ENCODE data around the gene METTL25B.

Gene METTL25B

DNA sequence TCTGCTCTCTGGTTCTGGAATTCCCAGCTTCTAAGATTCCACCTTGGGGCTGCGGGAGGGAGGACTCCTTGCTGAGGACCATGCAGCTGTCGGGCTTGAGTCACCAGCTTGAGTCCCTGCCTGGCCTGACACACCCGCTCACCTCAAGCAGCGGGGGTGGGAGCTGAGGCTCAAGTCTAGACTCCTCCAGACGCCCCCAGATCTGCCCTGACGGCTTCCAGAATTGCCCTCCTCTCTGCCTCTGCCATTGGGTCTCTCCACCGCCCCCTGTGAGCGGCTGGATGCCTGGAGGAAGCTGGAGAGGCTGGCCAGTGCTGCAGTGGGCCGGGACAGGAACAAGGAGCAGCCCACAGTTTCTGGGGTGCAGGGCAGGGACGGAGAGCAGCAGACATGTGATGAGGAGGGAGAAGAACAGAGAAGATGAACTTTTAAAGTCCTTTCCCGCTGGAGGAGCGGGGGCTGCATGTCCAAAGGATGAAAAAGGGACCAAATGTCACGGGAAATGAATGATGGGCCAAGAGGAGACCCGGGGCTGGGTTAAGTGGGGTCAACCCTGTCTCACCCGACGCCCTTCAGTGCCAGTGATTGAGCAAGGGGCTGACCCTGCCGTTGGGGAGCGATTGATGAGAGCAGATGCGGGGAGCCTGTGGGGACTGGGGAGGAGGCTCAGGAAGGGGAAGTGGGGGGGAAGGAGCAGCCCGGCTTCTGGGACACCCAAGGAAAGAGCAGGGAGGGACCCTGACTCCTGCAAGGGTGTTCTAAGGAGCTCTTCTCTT is 36.4 kb upstream of the METTL25B start:
- H3K79me2 ChIP-seq (ENCODE audit: insufficient read depth, low read length) = no peaks in the 10 kb centered on the region
- no peaks in the 10 kb centered on the region for H3F3A ChIP-seq (ENCODE audit: insufficient read depth)
- H3K27ac ChIP-seq (ENCODE audit: low read depth, low read length) = no peak overlapping the region
- no peaks in the 10 kb centered on the region for H3K36me3 ChIP-seq (ENCODE audit: low read length)
- TF ChIP-seq, protein P1, sequence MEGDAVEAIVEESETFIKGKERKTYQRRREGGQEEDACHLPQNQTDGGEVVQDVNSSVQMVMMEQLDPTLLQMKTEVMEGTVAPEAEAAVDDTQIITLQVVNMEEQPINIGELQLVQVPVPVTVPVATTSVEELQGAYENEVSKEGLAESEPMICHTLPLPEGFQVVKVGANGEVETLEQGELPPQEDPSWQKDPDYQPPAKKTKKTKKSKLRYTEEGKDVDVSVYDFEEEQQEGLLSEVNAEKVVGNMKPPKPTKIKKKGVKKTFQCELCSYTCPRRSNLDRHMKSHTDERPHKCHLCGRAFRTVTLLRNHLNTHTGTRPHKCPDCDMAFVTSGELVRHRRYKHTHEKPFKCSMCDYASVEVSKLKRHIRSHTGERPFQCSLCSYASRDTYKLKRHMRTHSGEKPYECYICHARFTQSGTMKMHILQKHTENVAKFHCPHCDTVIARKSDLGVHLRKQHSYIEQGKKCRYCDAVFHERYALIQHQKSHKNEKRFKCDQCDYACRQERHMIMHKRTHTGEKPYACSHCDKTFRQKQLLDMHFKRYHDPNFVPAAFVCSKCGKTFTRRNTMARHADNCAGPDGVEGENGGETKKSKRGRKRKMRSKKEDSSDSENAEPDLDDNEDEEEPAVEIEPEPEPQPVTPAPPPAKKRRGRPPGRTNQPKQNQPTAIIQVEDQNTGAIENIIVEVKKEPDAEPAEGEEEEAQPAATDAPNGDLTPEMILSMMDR (IDR thresholded peaks at IDR 0.05; ENCODE audit: insufficient read depth, low read length, poor library complexity, severe bottlenecking) = no peak
- no peak for TF ChIP-seq EZH2phosphoT487 (conservative IDR thresholded peaks at IDR 0.05; ENCODE audit: low read length)
- H3K9ac ChIP-seq (ENCODE audit: low read length) = no peak overlapping the region
- no peaks in the 10 kb centered on the region for H3K9me2 ChIP-seq (replicated peaks; ENCODE audit: insufficient read depth, low read length)
- no peak overlapping the region for H3K4me2 ChIP-seq (ENCODE audit: low read depth, low read length, poor library complexity, severe bottlenecking)
- H3K9me3 ChIP-seq (ENCODE audit: insufficient read depth, low read length) = no peaks in the 10 kb centered on the region
- H2AFZ ChIP-seq (ENCODE audit: low read depth, low read length, severe bottlenecking) = no peak overlapping the region
- H3K4me3 ChIP-seq (ENCODE audit: insufficient read depth, low read length, poor library complexity, severe bottlenecking) = no peak overlapping the region
- H4K20me1 ChIP-seq (ENCODE audit: low read depth, low read length) = no peaks in the 10 kb centered on the region
- no peaks in the 10 kb centered on the region for H3K27me3 ChIP-seq (ENCODE audit: low read length)

DNA sequence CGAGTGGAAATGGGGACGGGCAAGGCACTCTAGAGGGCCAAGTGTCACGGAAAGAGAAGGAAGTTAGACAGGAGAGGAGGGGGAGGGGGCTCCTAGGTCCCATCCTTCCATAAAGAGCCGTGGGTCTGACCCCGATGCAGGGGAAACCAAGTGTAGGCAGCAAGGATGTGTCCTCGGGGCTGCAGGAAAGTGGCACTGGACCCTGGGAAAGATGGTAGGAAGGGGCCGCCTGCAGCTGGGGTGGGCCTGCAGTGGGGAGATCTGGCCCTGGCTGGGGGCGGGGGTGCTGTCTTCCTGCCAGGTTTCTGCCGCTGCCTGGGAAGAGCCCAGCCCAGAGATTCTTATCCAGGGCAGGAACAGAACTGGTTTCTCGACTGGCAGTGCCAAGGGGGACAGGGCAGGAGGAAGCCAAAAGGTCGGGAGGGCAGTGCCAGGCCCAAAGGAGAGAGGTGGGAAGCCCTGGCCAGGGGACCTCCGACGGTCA is 35.8 kb upstream of the METTL25B start:
- Histone ChIP-seq H3F3A (ENCODE audit: insufficient read depth) (no peaks in the 10 kb centered on the region), H3K9me2 (replicated peaks; ENCODE audit: insufficient read depth, low read length) (no peaks in the 10 kb centered on the region), H4K20me1 (ENCODE audit: low read depth, low read length) (no peaks in the 10 kb centered on the region), H3K79me2 (ENCODE audit: insufficient read depth, low read length) (no peaks in the 10 kb centered on the region), H2AFZ (ENCODE audit: low read depth, low read length, severe bottlenecking) (no peak overlapping the region), H3K27me3 (ENCODE audit: low read length) (no peaks in the 10 kb centered on the region), H3K36me3 (ENCODE audit: low read length) (no peaks in the 10 kb centered on the region), H3K27ac (ENCODE audit: low read depth, low read length) (no peak overlapping the region), H3K4me2 (ENCODE audit: low read depth, low read length, poor library complexity, severe bottlenecking) (no peak overlapping the region), H3K9ac (ENCODE audit: low read length) (no peak overlapping the region), H3K9me3 (ENCODE audit: insufficient read depth, low read length) (no peaks in the 10 kb centered on the region), H3K4me3 (ENCODE audit: insufficient read depth, low read length, poor library complexity, severe bottlenecking) (no peak overlapping the region)
- no peak for TF ChIP-seq EZH2phosphoT487 (conservative IDR thresholded peaks at IDR 0.05; ENCODE audit: low read length)
- TF ChIP-seq, protein P1 (IDR thresholded peaks at IDR 0.05; ENCODE audit: insufficient read depth, low read length, poor library complexity, severe bottlenecking) = no peak

DNA sequence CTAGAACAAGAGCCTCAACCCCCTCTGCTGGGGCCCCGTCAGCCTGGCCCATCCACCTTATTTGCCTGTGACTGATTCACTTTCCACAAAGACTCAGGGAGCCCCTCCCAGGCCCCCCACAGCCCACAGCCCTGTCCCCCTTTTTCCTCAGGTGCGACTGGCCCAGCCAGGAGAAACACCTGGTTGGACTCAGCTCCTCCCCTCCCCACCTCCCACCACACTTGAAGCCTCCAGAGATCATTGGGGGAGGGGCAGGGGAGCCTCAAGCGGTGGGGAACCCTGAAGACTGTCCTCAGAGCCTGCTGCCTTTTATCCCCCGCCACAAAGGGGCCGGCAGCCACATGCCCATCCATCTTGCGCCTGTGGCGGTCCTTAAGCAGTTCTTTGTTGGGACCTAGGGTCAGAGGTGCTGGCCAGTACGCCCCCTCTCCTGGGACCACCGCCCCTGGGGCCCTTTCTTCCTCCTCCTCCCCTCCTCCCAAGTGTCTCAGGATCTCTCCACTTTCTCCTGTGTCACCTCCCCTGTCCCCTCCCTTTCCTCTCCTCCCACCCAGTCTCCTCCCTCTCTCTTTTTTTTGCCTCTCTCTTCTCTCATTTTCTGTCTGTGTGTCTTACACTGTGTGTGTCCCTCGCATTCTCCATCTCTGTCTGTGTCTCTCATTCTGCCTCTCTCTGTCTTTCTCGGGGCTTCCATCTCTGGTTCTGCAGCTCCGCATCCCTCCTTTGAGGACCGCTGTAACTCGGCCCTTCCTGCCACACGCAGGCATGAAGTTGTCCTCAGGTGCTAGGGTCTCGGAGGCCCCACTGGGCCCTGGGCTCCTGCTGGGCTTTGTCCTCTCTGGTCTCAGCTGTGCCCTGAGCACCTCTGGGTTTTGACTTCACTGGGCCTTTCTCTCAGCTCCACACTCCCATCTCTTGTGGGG is 35.1 kb upstream of the METTL25B start:
- H3K4me3 ChIP-seq (ENCODE audit: insufficient read depth, low read length, poor library complexity, severe bottlenecking) = no peak overlapping the region
- no peaks in the 10 kb centered on the region for H4K20me1 ChIP-seq (ENCODE audit: low read depth, low read length)
- H3K9me2 ChIP-seq (replicated peaks; ENCODE audit: insufficient read depth, low read length) = no peaks in the 10 kb centered on the region
- no peaks in the 10 kb centered on the region for H3K79me2 ChIP-seq (ENCODE audit: insufficient read depth, low read length)
- no peak overlapping the region for H3K4me2 ChIP-seq (ENCODE audit: low read depth, low read length, poor library complexity, severe bottlenecking)
- TF ChIP-seq EZH2phosphoT487 (conservative IDR thresholded peaks at IDR 0.05; ENCODE audit: low read length) = no peak
- TF ChIP-seq, protein P1 (IDR thresholded peaks at IDR 0.05; ENCODE audit: insufficient read depth, low read length, poor library complexity, severe bottlenecking) = no peak
- H3F3A ChIP-seq (ENCODE audit: insufficient read depth) = no peaks in the 10 kb centered on the region
- no peaks in the 10 kb centered on the region for H3K9me3 ChIP-seq (ENCODE audit: insufficient read depth, low read length)
- H3K36me3 ChIP-seq (ENCODE audit: low read length) = no peaks in the 10 kb centered on the region
- H2AFZ ChIP-seq (ENCODE audit: low read depth, low read length, severe bottlenecking) = no peak overlapping the region
- H3K9ac ChIP-seq (ENCODE audit: low read length) = no peak overlapping the region
- H3K27ac ChIP-seq (ENCODE audit: low read depth, low read length) = no peak overlapping the region
- no peaks in the 10 kb centered on the region for H3K27me3 ChIP-seq (ENCODE audit: low read length)

Measured in SU-DHL-6 (cell line).